GM19023 (cell line): ENCODE measurements around the gene TCEAL3.
"Not testable (repeated sequence)": the region's sequence is repeated elsewhere in the genome, so short reads cannot be mapped to it uniquely, and the experiment has no call there.

Experiments used
- ATAC-seq: cut with Tn5 transposase; IDR thresholded peaks from one replicate; pipeline ENCODE4 v1.9.1; 2021; ENCODE audit warnings: mild to moderate bottlenecking, moderate library complexity; ENCODE audit not compliant: unreplicated experiment

The TCEAL3 gene

GRCh38 chrX:103659460-103659859 lies 51.7 kb downstream of the TCEAL3 start:
- not testable (repeated sequence) for ATAC-seq
